Hindlimb muscle (tissue), 1 donor: Measurements from ENCODE around the gene HRH2. TPM values are rescaled to one million over a fixed set of nuclear protein-coding genes. Genes with fewer than 3 reads are reported as not detected.

Experiments used
- DNase-seq: peaks from one replicate; pipeline ENCODE4 v3.0.0-alpha.2; 2013
- polyA plus RNA-seq: library from polyadenylated mRNA; unstranded; fragments of 120-200 nt; gene quantifications from one replicate; pipeline ENCODE4 v1.2.1, GENCODE V29; 2013; ENCODE audit not compliant: insufficient read length

Gene HRH2
- polyA plus RNA-seq, 1 donor = 0.94 TPM

GRCh38 chr5:175678074-175678473 lies 20.2 kb downstream of the HRH2 start:
- DNase-seq = no peak

DNA sequence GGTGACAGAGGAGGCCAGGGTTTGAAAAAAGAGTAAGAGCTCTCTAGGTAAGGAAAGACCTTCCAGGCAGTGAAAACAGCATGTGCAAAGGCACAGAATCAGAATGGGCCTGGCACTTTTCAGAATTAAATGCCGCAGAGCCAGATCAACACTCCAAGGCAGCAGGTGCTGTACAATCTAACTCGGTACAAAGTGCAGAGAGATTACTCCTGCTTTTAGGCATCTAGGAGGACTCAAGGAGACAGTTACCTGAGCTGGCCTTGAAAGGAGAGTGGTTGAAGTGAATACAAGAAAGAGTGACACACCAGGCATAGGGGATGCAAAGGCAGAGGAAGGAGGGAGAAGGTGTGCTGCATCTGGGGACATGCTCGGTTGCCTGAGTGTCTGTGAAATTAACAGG lies 21.5 kb downstream of the HRH2 start:
- DNase-seq = no peak

GRCh38 chr5:175680020-175680419 lies 22.1 kb downstream of the HRH2 start:
- no peak for DNase-seq

- DNase-seq = no peak
These were observed 22.6 kb downstream of the HRH2 start for GRCh38 chr5:175680463-175680862.

DNA sequence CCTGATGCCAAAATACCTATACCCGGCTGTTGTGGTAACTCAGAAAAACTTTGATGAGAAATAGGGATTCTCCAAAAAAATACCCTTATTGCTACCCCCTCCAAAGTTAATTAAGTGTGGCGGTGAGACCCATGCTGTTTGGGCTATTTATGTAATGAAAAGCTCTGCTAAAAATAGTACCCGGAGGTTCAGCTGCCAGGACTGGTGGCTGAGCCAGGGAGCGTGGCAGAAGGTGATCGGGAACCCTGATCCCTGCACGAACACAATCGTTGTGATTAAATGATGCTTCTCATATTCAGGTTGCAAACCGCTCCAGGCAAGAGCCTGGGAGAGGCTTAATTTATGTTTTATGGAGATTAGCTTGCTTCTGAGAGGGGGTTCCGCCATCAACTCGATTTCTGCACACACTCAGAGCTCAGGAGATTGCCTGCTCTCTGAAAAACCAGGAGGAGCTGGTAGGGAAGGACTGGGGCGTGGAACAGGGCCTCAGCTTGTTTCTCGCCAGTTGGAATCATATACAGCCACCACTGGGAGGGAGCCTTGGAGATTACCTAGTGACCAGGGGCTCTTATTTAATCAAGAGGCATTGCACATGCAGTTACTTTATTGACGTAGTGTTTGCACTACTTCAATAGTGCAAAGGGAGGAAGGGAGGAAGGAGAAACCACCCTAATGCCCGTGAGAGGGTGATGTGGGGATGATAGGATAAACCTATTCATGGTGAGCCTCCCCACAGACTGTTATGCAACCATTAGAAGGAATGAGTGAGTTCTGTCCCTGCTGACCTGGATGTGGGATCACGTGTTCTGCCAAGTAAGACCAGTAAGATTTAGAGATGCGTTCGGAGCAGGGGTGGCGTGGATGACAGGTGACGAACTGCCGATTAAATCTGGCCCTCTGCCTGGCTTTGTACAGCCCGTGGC lies 23.4 kb downstream of the HRH2 start:
- DNase-seq = no peak

- DNase-seq = no peak
These were observed 24.1 kb downstream of the HRH2 start for GRCh38 chr5:175681968-175682340.

DNA sequence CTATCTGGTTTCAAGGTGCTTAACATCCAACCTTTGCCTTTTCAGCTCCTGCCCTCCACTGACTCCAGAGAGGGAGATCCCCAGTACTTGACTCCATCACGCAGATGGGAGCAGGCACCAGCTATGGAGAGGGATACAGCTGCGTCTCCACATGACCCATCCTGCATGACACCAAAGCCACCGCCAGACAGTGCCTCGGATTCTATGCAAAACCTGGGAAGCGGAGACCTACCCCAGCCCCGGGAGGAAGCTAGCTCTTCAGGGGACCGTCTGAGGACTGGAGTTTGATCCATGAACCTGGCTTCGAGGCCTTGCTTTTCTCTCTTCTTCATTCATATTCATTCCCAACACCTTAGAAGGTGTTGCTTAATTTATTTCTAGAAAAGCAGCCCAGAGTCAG lies 24.8 kb downstream of the HRH2 start:
- DNase-seq = no peak

- DNase-seq = no peak
These were observed 25.4 kb downstream of the HRH2 start for GRCh38 chr5:175683231-175683630.

DNA sequence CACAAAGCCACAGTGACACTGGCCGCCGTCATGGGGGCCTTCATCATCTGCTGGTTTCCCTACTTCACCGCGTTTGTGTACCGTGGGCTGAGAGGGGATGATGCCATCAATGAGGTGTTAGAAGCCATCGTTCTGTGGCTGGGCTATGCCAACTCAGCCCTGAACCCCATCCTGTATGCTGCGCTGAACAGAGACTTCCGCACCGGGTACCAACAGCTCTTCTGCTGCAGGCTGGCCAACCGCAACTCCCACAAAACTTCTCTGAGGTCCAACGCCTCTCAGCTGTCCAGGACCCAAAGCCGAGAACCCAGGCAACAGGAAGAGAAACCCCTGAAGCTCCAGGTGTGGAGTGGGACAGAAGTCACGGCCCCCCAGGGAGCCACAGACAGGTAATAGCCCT lies 26.1 kb downstream of the HRH2 start:
- no peak for DNase-seq

- DNase-seq = no peak
These were observed 27.1 kb downstream of the HRH2 start for GRCh38 chr5:175684931-175685330.

GRCh38 chr5:175685701-175686350 lies 28.0 kb downstream of the HRH2 start:
- no peak for DNase-seq

- no peak for DNase-seq
These were observed 28.5 kb downstream of the HRH2 start for GRCh38 chr5:175686396-175686795.

- DNase-seq = no peak
These were observed 29.0 kb downstream of the HRH2 start for GRCh38 chr5:175686826-175687225.

GRCh38 chr5:175687231-175687701 lies 29.4 kb downstream of the HRH2 start:
- DNase-seq = no peak

DNA sequence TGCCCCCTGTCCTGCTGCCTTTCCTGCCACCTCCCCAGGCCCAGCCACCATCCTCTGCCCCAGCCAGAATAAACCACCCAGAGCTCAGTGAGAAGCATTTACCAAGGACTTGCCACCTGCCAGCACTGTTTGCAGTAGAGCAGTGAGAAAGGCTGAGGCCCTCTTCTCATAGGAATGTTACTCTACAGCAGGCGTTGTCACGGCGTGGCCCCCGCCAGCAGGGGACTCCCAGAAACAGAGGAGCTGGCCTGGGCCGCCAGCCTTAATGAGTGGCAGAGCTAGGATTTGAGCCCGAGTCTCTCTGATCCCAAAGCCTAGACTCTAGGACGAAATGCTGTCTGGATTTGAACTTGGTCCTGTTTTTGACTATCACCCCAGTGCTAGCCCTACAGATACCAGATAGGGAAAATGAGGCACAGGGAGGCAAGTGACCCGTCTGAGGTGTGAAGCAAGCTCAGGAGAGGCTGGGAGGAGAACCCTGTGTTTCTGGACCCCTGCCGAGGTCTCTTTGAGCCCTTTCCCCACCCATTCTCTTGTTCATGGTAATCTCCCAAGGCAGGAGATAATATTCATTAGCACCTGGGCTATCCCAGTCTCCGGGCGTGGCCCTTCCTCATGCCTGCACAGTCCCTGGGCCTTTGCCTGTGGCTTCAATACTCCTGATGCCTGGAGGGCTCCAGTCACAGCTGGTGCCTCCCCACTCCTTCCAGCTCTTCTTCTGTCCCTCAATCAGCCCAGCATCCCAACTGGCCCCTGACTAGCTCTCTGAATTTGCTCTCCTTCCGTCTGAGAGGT lies 30.7 kb downstream of the HRH2 start:
- no peak for DNase-seq

DNA sequence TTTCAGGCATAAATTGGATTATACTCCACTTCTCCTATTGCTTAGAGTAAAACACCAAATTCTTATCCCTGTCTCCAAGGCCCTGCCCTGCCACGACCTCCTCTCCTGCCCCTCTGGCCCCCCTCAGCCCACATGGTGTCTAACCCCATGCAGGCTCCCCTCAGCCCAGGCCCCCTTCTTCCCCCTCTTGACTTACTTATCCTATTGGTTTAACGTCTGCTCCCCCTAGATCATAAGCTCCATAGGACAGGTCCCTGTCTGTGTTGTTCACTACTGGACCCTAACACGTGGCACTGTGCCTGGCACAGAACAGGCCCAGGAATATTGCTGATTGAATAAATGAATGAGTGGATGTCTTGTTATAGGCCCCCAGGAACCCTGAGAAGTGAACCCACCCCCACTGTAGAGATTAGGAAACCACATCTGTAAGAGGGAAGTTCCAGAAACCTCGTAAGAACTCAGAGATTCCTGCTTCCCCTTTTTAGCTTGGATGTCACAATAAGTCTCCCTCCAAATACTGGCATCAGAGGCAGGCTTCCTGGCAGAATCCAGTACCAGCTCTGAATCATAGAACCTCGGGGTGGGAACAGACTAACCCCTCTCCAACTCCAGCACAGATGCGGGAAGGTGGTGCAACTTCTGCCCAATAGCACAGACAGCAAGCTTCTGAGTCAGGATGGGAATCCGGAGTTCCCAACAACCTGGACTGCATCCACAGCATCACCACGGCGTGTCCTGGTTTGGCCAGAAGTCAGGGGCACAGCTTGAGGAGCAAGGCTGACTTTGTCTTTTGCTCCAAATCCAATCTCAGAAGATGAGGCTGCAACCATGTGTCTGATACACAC lies 31.5 kb downstream of the HRH2 start:
- DNase-seq = no peak

DNA sequence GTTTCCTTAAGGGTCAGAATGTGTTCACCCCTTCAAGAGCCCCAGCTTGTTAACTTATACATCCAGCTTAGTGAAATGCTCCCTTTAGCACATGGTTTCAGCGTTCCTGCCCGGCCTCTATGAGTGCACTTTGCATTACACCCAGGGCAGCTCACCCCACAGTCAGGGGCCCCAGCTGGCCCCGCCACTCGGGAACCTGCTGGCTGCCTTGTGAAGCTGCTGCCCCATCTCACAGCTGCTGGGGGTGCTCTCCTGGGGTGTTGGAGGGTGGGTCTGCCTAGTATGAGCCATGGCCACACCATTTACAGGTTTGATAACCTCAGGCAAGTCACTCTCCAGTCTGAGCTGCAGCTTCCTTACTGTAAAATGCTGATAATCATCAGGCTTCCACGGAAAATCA lies 32.2 kb downstream of the HRH2 start:
- no peak for DNase-seq

- DNase-seq = no peak
These were observed 32.7 kb downstream of the HRH2 start for GRCh38 chr5:175690586-175690985.

DNA sequence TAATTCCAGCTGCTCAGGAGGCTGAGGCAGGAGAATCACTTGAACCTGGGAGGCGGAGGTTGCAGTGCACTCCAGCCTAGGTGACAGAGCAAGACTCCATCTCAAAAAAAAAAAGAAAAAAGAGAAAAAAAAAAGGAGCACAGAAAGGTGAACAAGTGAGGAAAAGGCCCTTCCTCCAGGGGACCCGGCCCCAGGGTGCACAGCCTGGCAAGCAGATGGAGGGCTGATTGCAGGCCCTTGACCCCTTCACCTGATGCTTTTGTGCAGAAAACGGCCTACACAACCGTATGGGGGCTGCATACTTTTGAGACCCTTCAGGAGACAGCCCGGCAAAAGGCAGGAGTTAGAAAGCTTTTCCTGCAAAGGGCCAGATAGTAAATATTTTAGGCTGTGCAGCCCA lies 33.9 kb downstream of the HRH2 start:
- DNase-seq = no peak

DNA sequence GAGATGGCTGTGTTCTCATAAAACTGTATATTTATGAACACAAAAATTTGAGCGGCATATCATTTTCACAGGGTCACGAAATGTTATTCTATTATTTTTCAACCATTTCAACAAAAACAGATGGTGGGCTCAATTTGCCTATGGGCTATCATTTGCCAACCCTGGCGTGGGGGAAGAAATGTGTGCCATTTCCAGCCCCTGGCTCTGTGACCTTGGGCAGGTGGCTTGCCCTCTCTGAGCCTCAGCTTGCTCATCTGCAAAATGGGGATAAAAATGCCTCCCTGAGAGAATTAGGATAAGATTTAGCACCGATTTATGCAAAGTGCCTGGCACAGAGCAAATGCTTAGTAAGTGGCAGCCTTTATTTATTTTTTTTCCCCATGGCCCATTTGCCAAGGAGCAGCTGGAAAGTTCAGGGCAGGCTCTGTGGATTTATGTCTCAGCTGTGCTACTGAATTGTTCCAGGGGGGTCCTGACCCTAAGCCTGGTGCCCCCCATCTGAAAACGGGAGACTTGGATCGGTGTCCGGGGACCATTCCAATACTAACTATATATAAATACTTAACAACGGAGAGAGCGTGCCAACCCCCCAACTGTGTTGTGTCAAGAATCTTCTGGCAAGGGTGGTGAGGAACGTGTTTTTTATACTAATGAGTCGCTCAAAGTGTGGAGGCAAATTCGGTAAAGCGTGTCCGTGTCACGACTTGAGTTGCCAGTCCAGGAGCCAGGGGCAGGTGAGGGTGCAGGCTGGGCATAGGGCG lies 34.5 kb downstream of the HRH2 start:
- no peak for DNase-seq

DNA sequence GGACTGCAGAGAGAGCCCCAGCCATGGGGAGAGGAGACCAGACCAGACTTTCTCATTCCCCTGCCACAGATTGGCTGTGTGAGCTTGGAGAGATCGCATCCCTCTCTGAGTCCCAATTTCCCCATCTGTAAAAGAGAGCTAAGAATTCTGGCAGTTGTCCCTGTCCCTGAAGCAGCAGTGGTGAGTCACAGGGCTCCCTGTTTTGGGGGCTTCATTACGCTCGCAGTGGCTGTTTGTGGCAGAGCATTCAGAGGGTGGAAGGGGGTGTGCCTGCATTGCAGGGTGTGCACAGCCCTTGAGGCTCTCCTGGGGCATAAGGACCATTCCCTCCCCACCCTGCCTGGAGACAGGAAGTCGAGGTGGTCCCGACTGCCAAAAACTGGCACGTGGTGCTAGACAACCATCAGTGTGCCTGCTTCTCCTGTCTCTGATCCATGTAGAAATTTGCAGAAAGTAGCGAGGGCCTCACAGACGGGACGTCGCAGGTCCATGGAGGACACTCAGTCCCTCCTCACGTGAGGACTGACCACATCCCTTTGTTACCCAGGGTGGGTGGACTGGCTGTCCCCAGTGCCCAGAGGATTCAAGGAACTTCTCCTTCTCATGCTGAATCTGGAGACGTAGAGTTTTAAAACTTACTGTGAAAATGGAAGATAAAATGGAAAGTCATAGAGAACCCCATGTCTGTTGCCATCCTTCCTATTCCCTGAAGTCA lies 35.3 kb downstream of the HRH2 start:
- no peak for DNase-seq
